A549 (cell line): Measurements from ENCODE around the gene ZNF827. TPM values are rescaled to one million over a fixed set of nuclear protein-coding genes. Genes with fewer than 3 reads are reported as not detected.

Source experiments
- ATAC-seq, 2 experiments: fragments of 200-7000 bp in 1 of 2; fragments of >200 bp in 1 of 2; cut with Nextera tagmentation in 1 of 2; cut with Tn5 transposase in 1 of 2; 3 replicates each; pipeline versions ENCODE4 v1.8.0 to v1.9.1; 2018 to 2020; ENCODE audit warnings: mild to moderate bottlenecking in 1 of 2, moderate library complexity in 1 of 2
- CTCF ChIA-PET: fragments of 300-600 bp; sonication (Branson Sonifier 250); formaldehyde crosslinking; extraction: SDS; loops from one replicate; lab custom pipeline; 2021; ENCODE audit warnings: antibody characterized with exemption, inconsistent platforms; lab: Yijun Ruan, JAX
- POLR2A ChIA-PET: fragments of 350-600 bp; formaldehyde crosslinking; extraction: SDS; loops from one replicate; lab custom pipeline; 2021; ENCODE audit warnings: antibody characterized with exemption, inconsistent platforms; lab: Yijun Ruan, JAX
- DNase-seq, 2 experiments: peaks; one replicate each; pipeline versions ENCODE4 v3.0.0 to v3.0.0-alpha.2; 2011 to 2016; ENCODE audit warnings: low read depth in 1 of 2, low spot score in 1 of 2
- FAIRE-seq: peaks from 2 replicates; lab custom pipeline; 2011; peaks lifted over from hg19 to GRCh38; lab: Jason Lieb, UNC
- H3K27ac ChIP-seq, 2 experiments: fragments of >200 bp; sonication (Bioruptor Twin); formaldehyde crosslinking; 3 replicates each; pipeline ENCODE4 v1.5.1; 2016 to 2017
- H3K4me1 ChIP-seq: fragments of >200 bp; sonication (Bioruptor Twin); formaldehyde crosslinking; 3 replicates; pipeline ENCODE4 v1.6.1; 2016
- H3K4me2 ChIP-seq: fragments of >200 bp; sonication (Bioruptor Twin); formaldehyde crosslinking; 3 replicates; pipeline ENCODE4 v1.6.1; 2016
- H3K4me3 ChIP-seq: fragments of >200 bp; sonication (Bioruptor Twin); formaldehyde crosslinking; 3 replicates; pipeline ENCODE4 v1.5.1; 2016
- H3K9me3 ChIP-seq: fragments of >200 bp; sonication (Bioruptor Twin); formaldehyde crosslinking; 3 replicates; pipeline ENCODE4 v1.6.1; 2016
- EHF ChIP-seq: fragments of 250-450 bp; sonication (Bioruptor Pico); IDR thresholded peaks from 2 replicates; pipeline ENCODE4 v1.5.0; 2020; ENCODE audit warnings: mild to moderate bottlenecking
- EHMT2 ChIP-seq: fragments of 200-600 bp; sonication (generic); IDR thresholded peaks from 2 replicates; pipeline ENCODE4 v1.6.1; 2016; ENCODE audit warnings: antibody characterized with exemption, low read depth, mild to moderate bottlenecking, moderate library complexity
- EP300 ChIP-seq, 2 experiments: fragments of >200 bp; sonication (Bioruptor Twin); formaldehyde crosslinking; IDR thresholded peaks; 2 replicates in 1 of 2; 3 replicates in 1 of 2; pipeline ENCODE4 v1.6.1; 2016 to 2017
- FOSB ChIP-seq: fragments of 250-450 bp; sonication (Bioruptor Pico); IDR thresholded peaks from 2 replicates; pipeline ENCODE4 v1.5.0; 2020; ENCODE audit warnings: mild to moderate bottlenecking, moderate library complexity
- FOXS1 ChIP-seq: fragments of 250-450 bp; sonication (Bioruptor Pico); IDR thresholded peaks from 2 replicates; pipeline ENCODE4 v1.5.0; 2020; ENCODE audit warnings: mild to moderate bottlenecking, moderate library complexity
- HES2 ChIP-seq: fragments of >200 bp; sonication (Bioruptor Twin); formaldehyde crosslinking; IDR thresholded peaks from 2 replicates; pipeline ENCODE4 v1.6.1; 2016
- HEYL ChIP-seq: fragments of 250-450 bp; sonication (Bioruptor Pico); IDR thresholded peaks from 2 replicates; pipeline ENCODE4 v1.8.0; 2021; ENCODE audit warnings: mild to moderate bottlenecking, moderate library complexity
- HOXA7 ChIP-seq: fragments of 250-450 bp; sonication (Bioruptor Pico); IDR thresholded peaks from 2 replicates; pipeline ENCODE4 v1.5.0; 2020; ENCODE audit warnings: mild to moderate bottlenecking, moderate library complexity
- HOXB13 ChIP-seq: fragments of 250-450 bp; sonication (Bioruptor Pico); IDR thresholded peaks from 2 replicates; pipeline ENCODE4 v1.5.0; 2020; ENCODE audit warnings: low read depth, mild to moderate bottlenecking, moderate library complexity
- JUNB ChIP-seq: fragments of >200 bp; sonication (Bioruptor Twin); formaldehyde crosslinking; IDR thresholded peaks from 2 replicates; pipeline ENCODE4 v1.6.1; 2016
- MAFK ChIP-seq: fragments of 450-650 bp; IDR thresholded peaks from 2 replicates; pipeline ENCODE4 v1.6.1; 2014; ENCODE audit not compliant: partially characterized antibody
- MAZ ChIP-seq: fragments of 150-350 bp; IDR thresholded peaks from 2 replicates; pipeline ENCODE4 v1.6.1; 2014; ENCODE audit warnings: antibody characterized with exemption, low read depth, low read length, borderline replicate concordance
- MYC ChIP-seq: IDR thresholded peaks from 2 replicates; pipeline ENCODE4 v1.6.1; 2012; ENCODE audit warnings: mild to moderate bottlenecking, inconsistent platforms, low read length, improper control_type of control experiment, borderline replicate concordance
- NPAS2 ChIP-seq: fragments of 250-450 bp; sonication (Bioruptor Pico); IDR thresholded peaks from 2 replicates; pipeline ENCODE4 v1.8.0; 2022; ENCODE audit warnings: mild to moderate bottlenecking, moderate library complexity, borderline replicate concordance
- NR3C1 ChIP-seq: fragments of >200 bp; sonication (Bioruptor Twin); formaldehyde crosslinking; IDR thresholded peaks from 3 replicates; pipeline ENCODE4 v1.6.1; 2017
- PBX3 ChIP-seq: IDR thresholded peaks from 2 replicates; pipeline ENCODE4 v1.6.1; 2012
- PHF8 ChIP-seq: fragments of 200-600 bp; sonication (generic); IDR thresholded peaks from 2 replicates; pipeline ENCODE4 v1.6.1; 2016; ENCODE audit warnings: low read depth, mild to moderate bottlenecking, antibody characterized with exemption, moderate library complexity, borderline replicate concordance
- POLR2AphosphoS2 ChIP-seq: conservative IDR thresholded peaks from 2 replicates; pipeline ENCODE4 v1.6.1; 2012; ENCODE audit warnings: low read length, improper control_type of control experiment, inconsistent platforms
- RAD21 ChIP-seq, 2 experiments: fragments of >200 bp in 1 of 2; sonication (Bioruptor Twin) in 1 of 2; formaldehyde crosslinking in 1 of 2; IDR thresholded peaks in 1 of 2; conservative IDR thresholded peaks in 1 of 2; 2 replicates in 1 of 2; 3 replicates in 1 of 2; pipeline ENCODE4 v1.6.1; 2012 to 2018; ENCODE audit warnings: inconsistent platforms in 1 of 2
- RCOR1 ChIP-seq: fragments of 150-350 bp; IDR thresholded peaks from 2 replicates; pipeline ENCODE4 v1.6.1; 2014; ENCODE audit warnings: antibody characterized with exemption, low read length, low read depth
- REST ChIP-seq: fragments of 200-600 bp; sonication (generic); IDR thresholded peaks from 2 replicates; pipeline ENCODE4 v1.6.1; 2016; ENCODE audit warnings: antibody characterized with exemption, mild to moderate bottlenecking, moderate library complexity
- RFX5 ChIP-seq: fragments of 450-650 bp; IDR thresholded peaks from 2 replicates; pipeline ENCODE4 v1.7.1; 2014; ENCODE audit warnings: antibody characterized with exemption, mild to moderate bottlenecking, moderate library complexity
- SMC3 ChIP-seq: fragments of >200 bp; sonication (Bioruptor Twin); formaldehyde crosslinking; IDR thresholded peaks from 3 replicates; pipeline ENCODE4 v1.6.1; 2018; ENCODE audit warnings: inconsistent platforms
- TFCP2L1 ChIP-seq: fragments of 250-450 bp; sonication (Bioruptor Pico); IDR thresholded peaks from 2 replicates; pipeline ENCODE4 v1.5.0; 2021; ENCODE audit warnings: mild to moderate bottlenecking
- ZSCAN20 ChIP-seq: fragments of 250-450 bp; sonication (Bioruptor Pico); IDR thresholded peaks from 2 replicates; pipeline ENCODE4 v1.8.0; 2022; ENCODE audit warnings: mild to moderate bottlenecking, moderate library complexity
- WGBS: methylation state at CpG from one replicate; pipeline ENCODE4 v1.1.6; 2017; ENCODE audit errors: missing lambda C conversion rate; 5-methylcytosine and 5-hydroxymethylcytosine counted together
- polyA plus RNA-seq, 4 experiments: library from polyadenylated mRNA; depleted of rRNA in 3 of 4; stranded (reverse); fragments of >200 nt; fragmentation: RNase III in 1 of 4; extraction: RNeasy Plus Mini Kit Qiagen cat#74134 plus additional on column Dnase treatment in 1 of 4; gene quantifications; 2 replicates in 3 of 4; 3 replicates in 1 of 4; pipeline ENCODE4 v1.2.3, GENCODE V29; 2011 to 2017

The ZNF827 gene
- polyA plus RNA-seq, 2 of the 4 experiments (the other 2 are of a cell fraction), result 3.8 to 4.2 TPM

GRCh38 chr4:145828802-145829485, 109.7 kb downstream of the ZNF827 start:
- H3K27ac ChIP-seq, result no peak overlapping the region
- FAIRE-seq, result no peak

GRCh38 chr4:145827885-145828284, 110.7 kb downstream of the ZNF827 start:
- ChIA-PET CTCF (no interaction called here), POLR2A (no interaction called here)
- H3K9me3 ChIP-seq, result no peaks in the 10 kb centered on the region
- DNase-seq (no peak), ATAC-seq (no peak), FAIRE-seq (no peak)
- WGBS, result 94% methylated on average over 11 of the region's 11 CpGs
- H3K4me2 ChIP-seq, result no peak overlapping the region
- no peaks in the 10 kb centered on the region for H3K4me1 ChIP-seq
- H3K4me3 ChIP-seq, result no peak overlapping the region
- no peak overlapping the region for H3K27ac ChIP-seq
- no peak for TF ChIP-seq RAD21 (conservative IDR thresholded peaks at IDR 0.05 in 1 of 2, IDR thresholded peaks at IDR 0.05 in 1 of 2)
- TF ChIP-seq HES2, result no peak
- no peak for TF ChIP-seq POLR2AphosphoS2
- no peak for TF ChIP-seq ZSCAN20 (CRISPR knock-in tag)
- no peak for TF ChIP-seq PHF8
- no peak for TF ChIP-seq HEYL
- TF ChIP-seq REST, result no peak

More at GRCh38 chr4:145828802-145829485, 109.7 kb downstream of the ZNF827 start:
- POLR2A ChIA-PET, result no interaction called here
- 74% methylated on average over 3 of the region's 3 CpGs for WGBS
- DNase-seq (no peak), ATAC-seq (no peak)
- CTCF ChIA-PET, result no interaction called here
- Histone ChIP-seq H3K4me1 (no peaks in the 10 kb centered on the region), H3K4me2 (no peak overlapping the region), H3K4me3 (no peak overlapping the region), H3K9me3 (no peaks in the 10 kb centered on the region)
- TF ChIP-seq EP300 (IDR thresholded peaks at IDR 0.05), result no peak
- TF ChIP-seq PBX3, result no peak
- TF ChIP-seq MAZ, result no peak
- no peak for TF ChIP-seq TFCP2L1 (CRISPR knock-in tag)
- TF ChIP-seq EHMT2, result no peak

GRCh38 chr4:145825255-145825654, 113.4 kb downstream of the ZNF827 start:
- FAIRE-seq (no peak), DNase-seq (no peak), ATAC-seq (peak in 1 of 2 experiments; percentile 51; a peak in 2 of 6 replicates)
- Histone ChIP-seq H3K4me3 (no peak overlapping the region), H3K9me3 (no peaks in the 10 kb centered on the region), H3K27ac (no peak overlapping the region), H3K4me1 (no peaks in the 10 kb centered on the region), H3K4me2 (no peak overlapping the region)
- ChIA-PET CTCF (no interaction called here), POLR2A (no interaction called here)
- 94% methylated on average over 7 of the region's 7 CpGs for WGBS
- TF ChIP-seq MYC (no peak), RFX5 (no peak), PHF8 (no peak), POLR2AphosphoS2 (no peak), TFCP2L1 (CRISPR knock-in tag) (no peak), EHF (CRISPR knock-in tag) (no peak), FOXS1 (CRISPR knock-in tag) (no peak), MAFK (no peak), NPAS2 (CRISPR knock-in tag) (no peak), SMC3 (no peak), HOXB13 (no peak), RCOR1 (no peak), JUNB (no peak), FOSB (CRISPR knock-in tag) (no peak), HOXA7 (CRISPR knock-in tag) (no peak), RAD21 (conservative IDR thresholded peaks at IDR 0.05 in 1 of 2, IDR thresholded peaks at IDR 0.05 in 1 of 2) (no peak), NR3C1 (no peak)
